ENCODE data around the gene KCNA3. TPM values are rescaled to one million over a fixed set of nuclear protein-coding genes. Genes with fewer than 3 reads are reported as not detected.

Gene KCNA3
- total and polyA plus RNA-seq, 4 donors: 0.23 to 2.2 (median 0.34) TPM

GRCh38 chr1:110672753-110673108, 2.0 kb downstream of the KCNA3 start:
- Histone ChIP-seq H3K9ac (ENCODE audit: low read depth in 1 of 2, low read length in 2 of 2) (peak overlapping the region in 1 of 2 donors; percentile 42), H3K4me3 (ENCODE audit: low read depth in 1 of 3, low read length in 3 of 3) (peak overlapping the region in 2 of 3 donors; percentile 9 to 33), H3K27ac (ENCODE audit: low read depth in 1 of 2, low read length in 2 of 2) (peak overlapping the region in 1 of 2 donors; percentile 4), H3K27me3 (ENCODE audit: control insufficient read depth in 4 of 4, insufficient read depth in 4 of 4, low read length in 3 of 4) (peaks cover 0 to 16% (median 5%) of the 10 kb centered on the region in 4 donors), H3K4me1 (ENCODE audit: control insufficient read depth in 4 of 4, insufficient read depth in 4 of 4, low read length in 3 of 4) (peaks cover 0 to 11% (median 6%) of the 10 kb centered on the region in 4 donors), H3K36me3 (ENCODE audit: control insufficient read depth in 4 of 4, insufficient read depth in 3 of 4, low read depth in 1 of 4, low read length in 3 of 4) (no peaks in the 10 kb centered on the region), H3K9me3 (ENCODE audit: control insufficient read depth in 4 of 4, low read length in 3 of 4) (peaks cover 0 to 15% (median 5%) of the 10 kb centered on the region in 4 donors)
- DNase-seq (ENCODE audit: low spot score): no peak
- WGBS: 41% methylated on average over 4 of the region's 4 CpGs
- TF ChIP-seq RAD21 (IDR thresholded peaks at IDR 0.05): peak in 1 of 2 donors; percentile 7
- no peak for TF ChIP-seq HNF4G (IDR thresholded peaks at IDR 0.05)

- DNase-seq (ENCODE audit: low spot score): no peak
- H3K36me3 ChIP-seq (ENCODE audit: control insufficient read depth in 4 of 4, insufficient read depth in 3 of 4, low read depth in 1 of 4, low read length in 3 of 4): no peaks in the 10 kb centered on the region
- 35% methylated on average over 12 of the region's 12 CpGs for WGBS
- TF ChIP-seq RXRA (IDR thresholded peaks at IDR 0.05) (no peak), HNF4G (IDR thresholded peaks at IDR 0.05) (no peak)
- TF ChIP-seq, protein P1, sequence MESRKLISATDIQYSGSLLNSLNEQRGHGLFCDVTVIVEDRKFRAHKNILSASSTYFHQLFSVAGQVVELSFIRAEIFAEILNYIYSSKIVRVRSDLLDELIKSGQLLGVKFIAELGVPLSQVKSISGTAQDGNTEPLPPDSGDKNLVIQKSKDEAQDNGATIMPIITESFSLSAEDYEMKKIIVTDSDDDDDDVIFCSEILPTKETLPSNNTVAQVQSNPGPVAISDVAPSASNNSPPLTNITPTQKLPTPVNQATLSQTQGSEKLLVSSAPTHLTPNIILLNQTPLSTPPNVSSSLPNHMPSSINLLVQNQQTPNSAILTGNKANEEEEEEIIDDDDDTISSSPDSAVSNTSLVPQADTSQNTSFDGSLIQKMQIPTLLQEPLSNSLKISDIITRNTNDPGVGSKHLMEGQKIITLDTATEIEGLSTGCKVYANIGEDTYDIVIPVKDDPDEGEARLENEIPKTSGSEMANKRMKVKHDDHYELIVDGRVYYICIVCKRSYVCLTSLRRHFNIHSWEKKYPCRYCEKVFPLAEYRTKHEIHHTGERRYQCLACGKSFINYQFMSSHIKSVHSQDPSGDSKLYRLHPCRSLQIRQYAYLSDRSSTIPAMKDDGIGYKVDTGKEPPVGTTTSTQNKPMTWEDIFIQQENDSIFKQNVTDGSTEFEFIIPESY (IDR thresholded peaks at IDR 0.05): no peak
- peak overlapping the region in 1 of 2 donors; percentile 20 for H3K27ac ChIP-seq (ENCODE audit: low read depth in 1 of 2, low read length in 2 of 2)
- no peak overlapping the region for H3K9ac ChIP-seq (ENCODE audit: low read depth in 1 of 2, low read length in 2 of 2)
- peaks cover 0 to 16% (median 5%) of the 10 kb centered on the region in 4 donors for H3K27me3 ChIP-seq (ENCODE audit: control insufficient read depth in 4 of 4, insufficient read depth in 4 of 4, low read length in 3 of 4)
- peaks cover 0 to 11% (median 6%) of the 10 kb centered on the region in 4 donors for H3K4me1 ChIP-seq (ENCODE audit: control insufficient read depth in 4 of 4, insufficient read depth in 4 of 4, low read length in 3 of 4)
- H3K4me3 ChIP-seq (ENCODE audit: low read depth in 1 of 3, low read length in 3 of 3): peak overlapping the region in 1 of 3 donors; percentile 12
- peaks cover 0 to 15% (median 5%) of the 10 kb centered on the region in 4 donors for H3K9me3 ChIP-seq (ENCODE audit: control insufficient read depth in 4 of 4, low read length in 3 of 4)
Observed at GRCh38 chr1:110672001-110672752, 2.6 kb downstream of the KCNA3 start.

DNA sequence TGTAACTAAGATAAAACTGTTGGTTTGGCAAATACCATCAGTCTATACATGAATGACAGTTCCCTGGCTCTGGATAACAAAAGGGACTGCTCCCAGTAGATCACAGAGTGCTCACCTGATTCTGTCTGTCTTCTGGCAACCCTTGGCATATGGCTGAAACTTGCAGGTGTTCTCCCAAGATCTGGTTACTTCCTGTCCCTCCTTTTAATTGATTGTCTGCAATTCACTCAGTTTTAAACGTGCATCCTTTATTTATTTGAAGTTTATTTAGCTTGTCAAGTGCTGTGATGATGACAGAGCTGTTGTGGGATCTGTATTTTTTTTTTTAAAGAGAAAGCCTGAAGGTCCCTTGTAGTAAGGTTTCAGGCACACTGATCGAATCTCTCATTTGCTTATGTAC, 3.4 kb downstream of the KCNA3 start:
- Histone ChIP-seq H3K4me1 (ENCODE audit: control insufficient read depth in 4 of 4, insufficient read depth in 4 of 4, low read length in 3 of 4) (peaks cover 0 to 11% (median 6%) of the 10 kb centered on the region in 4 donors), H3K27ac (ENCODE audit: low read depth in 1 of 2, low read length in 2 of 2) (peak overlapping the region in 1 of 2 donors; percentile 20), H3K9ac (ENCODE audit: low read depth in 1 of 2, low read length in 2 of 2) (no peak overlapping the region), H3K4me3 (ENCODE audit: low read depth in 1 of 3, low read length in 3 of 3) (no peak overlapping the region), H3K27me3 (ENCODE audit: control insufficient read depth in 4 of 4, insufficient read depth in 4 of 4, low read length in 3 of 4) (peaks cover 0 to 16% (median 5%) of the 10 kb centered on the region in 4 donors), H3K9me3 (ENCODE audit: control insufficient read depth in 4 of 4, low read length in 3 of 4) (peaks cover 0 to 15% (median 5%) of the 10 kb centered on the region in 4 donors), H3K36me3 (ENCODE audit: control insufficient read depth in 4 of 4, insufficient read depth in 3 of 4, low read depth in 1 of 4, low read length in 3 of 4) (no peaks in the 10 kb centered on the region)
- 38% methylated on average over 2 of the region's 2 CpGs for WGBS
- DNase-seq (ENCODE audit: low spot score): no peak
- TF ChIP-seq EGR1 (IDR thresholded peaks at IDR 0.05; ENCODE audit: low read depth in 2 of 2) (no peak), FOXA1 (IDR thresholded peaks at IDR 0.05) (no peak), NR2F2 (IDR thresholded peaks at IDR 0.05) (no peak), YY1 (IDR thresholded peaks at IDR 0.05) (no peak), RAD21 (IDR thresholded peaks at IDR 0.05) (no peak), CTCF (IDR thresholded peaks at IDR 0.05; ENCODE audit: low read depth, low read length, missing input control) (no peak)
- TF ChIP-seq, protein P2, sequence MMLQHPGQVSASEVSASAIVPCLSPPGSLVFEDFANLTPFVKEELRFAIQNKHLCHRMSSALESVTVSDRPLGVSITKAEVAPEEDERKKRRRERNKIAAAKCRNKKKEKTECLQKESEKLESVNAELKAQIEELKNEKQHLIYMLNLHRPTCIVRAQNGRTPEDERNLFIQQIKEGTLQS (IDR thresholded peaks at IDR 0.05): no peak
- TF ChIP-seq, protein P3, sequence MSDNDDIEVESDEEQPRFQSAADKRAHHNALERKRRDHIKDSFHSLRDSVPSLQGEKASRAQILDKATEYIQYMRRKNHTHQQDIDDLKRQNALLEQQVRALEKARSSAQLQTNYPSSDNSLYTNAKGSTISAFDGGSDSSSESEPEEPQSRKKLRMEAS (IDR thresholded peaks at IDR 0.05): no peak
- TF ChIP-seq, protein P4, sequence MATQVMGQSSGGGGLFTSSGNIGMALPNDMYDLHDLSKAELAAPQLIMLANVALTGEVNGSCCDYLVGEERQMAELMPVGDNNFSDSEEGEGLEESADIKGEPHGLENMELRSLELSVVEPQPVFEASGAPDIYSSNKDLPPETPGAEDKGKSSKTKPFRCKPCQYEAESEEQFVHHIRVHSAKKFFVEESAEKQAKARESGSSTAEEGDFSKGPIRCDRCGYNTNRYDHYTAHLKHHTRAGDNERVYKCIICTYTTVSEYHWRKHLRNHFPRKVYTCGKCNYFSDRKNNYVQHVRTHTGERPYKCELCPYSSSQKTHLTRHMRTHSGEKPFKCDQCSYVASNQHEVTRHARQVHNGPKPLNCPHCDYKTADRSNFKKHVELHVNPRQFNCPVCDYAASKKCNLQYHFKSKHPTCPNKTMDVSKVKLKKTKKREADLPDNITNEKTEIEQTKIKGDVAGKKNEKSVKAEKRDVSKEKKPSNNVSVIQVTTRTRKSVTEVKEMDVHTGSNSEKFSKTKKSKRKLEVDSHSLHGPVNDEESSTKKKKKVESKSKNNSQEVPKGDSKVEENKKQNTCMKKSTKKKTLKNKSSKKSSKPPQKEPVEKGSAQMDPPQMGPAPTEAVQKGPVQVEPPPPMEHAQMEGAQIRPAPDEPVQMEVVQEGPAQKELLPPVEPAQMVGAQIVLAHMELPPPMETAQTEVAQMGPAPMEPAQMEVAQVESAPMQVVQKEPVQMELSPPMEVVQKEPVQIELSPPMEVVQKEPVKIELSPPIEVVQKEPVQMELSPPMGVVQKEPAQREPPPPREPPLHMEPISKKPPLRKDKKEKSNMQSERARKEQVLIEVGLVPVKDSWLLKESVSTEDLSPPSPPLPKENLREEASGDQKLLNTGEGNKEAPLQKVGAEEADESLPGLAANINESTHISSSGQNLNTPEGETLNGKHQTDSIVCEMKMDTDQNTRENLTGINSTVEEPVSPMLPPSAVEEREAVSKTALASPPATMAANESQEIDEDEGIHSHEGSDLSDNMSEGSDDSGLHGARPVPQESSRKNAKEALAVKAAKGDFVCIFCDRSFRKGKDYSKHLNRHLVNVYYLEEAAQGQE (IDR thresholded peaks at IDR 0.05): no peak
